Central memory CD8-positive, alpha-beta T cell (primary cell): ENCODE data around the gene TMEM248.
"Not testable (repeated sequence)": the region's sequence is repeated elsewhere in the genome, so short reads cannot be mapped to it uniquely, and the experiment has no call there.

Source experiments
- ATAC-seq: fragments of 150-1000 bp; cut with Tn5 transposase; replicated peaks from 2 replicates; pipeline ENCODE4 v1.10.0; 2022; ENCODE audit warnings: mild to moderate bottlenecking, moderate FRiP score, moderate number of reproducible peaks; ENCODE audit not compliant: poor library complexity, severe bottlenecking; ENCODE audit errors: extremely low read depth
- DNase-seq, 2 donors: peaks; one replicate each; pipeline ENCODE4 v3.0.0; 2021; ENCODE audit warnings: low spot score in 2 of 2
- H3K27ac Mint-ChIP-seq: one replicate; pipeline ENCODE4 v1.8.0; 2022; ENCODE audit warnings: low read depth, mild to moderate bottlenecking, moderate library complexity, mixed read lengths
- H3K27me3 Mint-ChIP-seq: one replicate; pipeline ENCODE4 v1.8.0; 2022; ENCODE audit warnings: mixed read lengths
- H3K36me3 Mint-ChIP-seq: one replicate; pipeline ENCODE4 v1.8.0; 2022; ENCODE audit warnings: mild to moderate bottlenecking, moderate library complexity, mixed read lengths; ENCODE audit not compliant: insufficient read depth
- H3K4me1 Mint-ChIP-seq: one replicate; pipeline ENCODE4 v1.8.0; 2022; ENCODE audit warnings: mixed read lengths
- H3K4me3 Mint-ChIP-seq: one replicate; pipeline ENCODE4 v1.8.0; 2022; ENCODE audit warnings: mild to moderate bottlenecking, moderate library complexity, mixed read lengths
- H3K9me3 Mint-ChIP-seq: one replicate; pipeline ENCODE4 v1.8.0; 2022; ENCODE audit warnings: mixed read lengths

Gene TMEM248

GRCh38 chr7:66995050-66995776 lies 74.2 kb downstream of the TMEM248 start, which contains the start of gene SBDS:
SBDS (minus strand) TSS chr7:66995586; CDS start chr7:66995417, 169 bp downstream.
- DNase-seq (peak; percentile 86 to 96), ATAC-seq (peak; percentile 60)
- H3K27me3 Mint-ChIP-seq, H3K9me3 Mint-ChIP-seq: not testable (repeated sequence)
- Mint-ChIP-seq H3K36me3 (peaks cover 62% of the 10 kb centered on the region), H3K4me3 (peak within 1 kb of the TSS; percentile 99), H3K4me1 (peaks cover 35% of the 10 kb centered on the region), H3K27ac (peak within 1 kb of the TSS; percentile 100)

- H3K36me3 Mint-ChIP-seq: peaks cover 47% of the 10 kb centered on the region
- ATAC-seq: peak; percentile 81
- H3K9me3 Mint-ChIP-seq, H3K27me3 Mint-ChIP-seq: not testable (repeated sequence)
- H3K4me3 Mint-ChIP-seq: peak within 1 kb of the TSS; percentile 99
- peak; percentile 98 to 99 for DNase-seq
- peaks cover 35% of the 10 kb centered on the region for H3K4me1 Mint-ChIP-seq
- H3K27ac Mint-ChIP-seq: peak within 1 kb of the TSS; percentile 100
Observed at GRCh38 chr7:66996444-66997191, 75.6 kb downstream of the TMEM248 start, which contains the start of gene TYW1. TYW1 (plus strand) TSS chr7:66996833; CDS start chr7:66996979, 146 bp downstream.

- peaks cover 26% of the 10 kb centered on the region for H3K36me3 Mint-ChIP-seq
- H3K27me3 Mint-ChIP-seq, H3K4me3 Mint-ChIP-seq: not testable (repeated sequence)
Observed at GRCh38 chr7:67000601-67001258, 79.7 kb downstream of the TMEM248 start.

GRCh38 chr7:67004145-67004544 lies 83.1 kb downstream of the TMEM248 start:
- not testable (repeated sequence) for H3K27me3 Mint-ChIP-seq, H3K4me1 Mint-ChIP-seq, H3K9me3 Mint-ChIP-seq, DNase-seq, ATAC-seq, H3K27ac Mint-ChIP-seq, H3K4me3 Mint-ChIP-seq
- H3K36me3 Mint-ChIP-seq: peaks cover 44% of the 10 kb centered on the region

More at GRCh38 chr7:67000601-67001258, 79.7 kb downstream of the TMEM248 start:
- not testable (repeated sequence) for ATAC-seq, H3K27ac Mint-ChIP-seq, DNase-seq, H3K9me3 Mint-ChIP-seq
- peaks cover 12% of the 10 kb centered on the region for H3K4me1 Mint-ChIP-seq

GRCh38 chr7:67006965-67007364 lies 85.9 kb downstream of the TMEM248 start:
- H3K4me3 Mint-ChIP-seq: no peak overlapping the region
- H3K36me3 Mint-ChIP-seq: peaks cover 62% of the 10 kb centered on the region
- DNase-seq (no peak), ATAC-seq (no peak)
- no peaks in the 10 kb centered on the region for H3K4me1 Mint-ChIP-seq
- H3K27me3 Mint-ChIP-seq: no peaks in the 10 kb centered on the region
- H3K27ac Mint-ChIP-seq: no peak overlapping the region
- H3K9me3 Mint-ChIP-seq: no peaks in the 10 kb centered on the region
